H1 (cell line): ENCODE results near the gene SDC4. TPM values are rescaled to one million over a fixed set of nuclear protein-coding genes. Genes with fewer than 3 reads are reported as not detected.

ENCODE experiments used
- ATF3 ChIP-seq: IDR thresholded peaks from 2 replicates; pipeline ENCODE4 v1.6.1; 2011; ENCODE audit warnings: low read depth, mild to moderate bottlenecking, low read length; ENCODE audit not compliant: insufficient read depth
- CHD7 ChIP-seq: fragments of 300-600 bp; sonication (generic); IDR thresholded peaks from 2 replicates; pipeline ENCODE4 v1.7.1; 2012; ENCODE audit warnings: low read length, moderate library complexity, mild to moderate bottlenecking, inconsistent platforms; ENCODE audit not compliant: insufficient replicate concordance
- GABPA ChIP-seq: IDR thresholded peaks from 2 replicates; pipeline ENCODE4 v1.6.1; 2011; ENCODE audit warnings: mild to moderate bottlenecking, low read length, moderate library complexity, borderline replicate concordance; ENCODE audit not compliant: insufficient read depth
- MAX ChIP-seq: IDR thresholded peaks from 2 replicates; pipeline ENCODE4 v1.6.1; 2012; ENCODE audit warnings: inconsistent platforms
- SP1 ChIP-seq: IDR thresholded peaks from 2 replicates; pipeline ENCODE4 v1.6.1; 2011; ENCODE audit warnings: low read depth, low read length
- TEAD4 ChIP-seq: IDR thresholded peaks from 2 replicates; pipeline ENCODE4 v1.6.1; 2012; ENCODE audit warnings: low read depth, low read length, inconsistent platforms, mixed read lengths
- polyA plus RNA-seq, 7 experiments: library from polyadenylated mRNA; depleted of rRNA in 3 of 7; stranded (reverse) in 5 of 7; unstranded in 2 of 7; fragments of >200 nt in 5 of 7; fragments of 200-250 nt in 2 of 7; gene quantifications; 1 replicate in 5 of 7; 2 replicates in 1 of 7; 4 replicates in 1 of 7; pipeline versions ENCODE4 v1.2.1 to v1.2.3, GENCODE V29; 2011 to 2013; ENCODE audit warnings: missing spikeins in 2 of 7, mixed read lengths in 2 of 7
- total RNA-seq: library from RNA; stranded (reverse); fragmentation: NEBNext Ultra II Directional; extraction: Animal tissue kit (Norgen Biotek cat#: 25700); gene quantifications from 2 replicates; pipeline ENCODE4 v1.2.1, GENCODE V29; 2021

Gene SDC4
- total and polyA plus RNA-seq, 2 of the 8 experiments (the other 6 are each of a cell fraction or from before 2014, with no cell fraction given) = 34.6 to 60.2 TPM

- TF ChIP-seq CHD7 (no peak), MAX (peak; percentile 71), SP1 (0 out of 2 replicates have a peak, but pooled peaks have one; percentile 35), GABPA (no peak), ATF3 (0 out of 2 replicates have a peak, but pooled peaks have one; percentile 18), TEAD4 (peak; percentile 48; the same call in 1 of the 2 replicates)
Observed at GRCh38 chr20:45340951-45341350, 7.3 kb downstream of the SDC4 start (continued).
